Glutamatergic neuron (in vitro differentiated cells): ENCODE results near the gene RAD51B. TPM values are rescaled to one million over a fixed set of nuclear protein-coding genes. Genes with fewer than 3 reads are reported as not detected.

Source experiments
- DNase-seq: peaks from one replicate; pipeline ENCODE4 v3.0.0; 2022
- H3K27ac Mint-ChIP-seq: one replicate; pipeline ENCODE4 v1.8.0; 2020; ENCODE audit warnings: mild to moderate bottlenecking, mixed read lengths, inconsistent platforms; ENCODE audit not compliant: unreplicated experiment
- H3K27me3 Mint-ChIP-seq: one replicate; pipeline ENCODE4 v1.8.0; 2020; ENCODE audit warnings: mild to moderate bottlenecking, moderate library complexity, mixed read lengths, inconsistent platforms; ENCODE audit not compliant: unreplicated experiment
- H3K36me3 Mint-ChIP-seq: one replicate; pipeline ENCODE4 v1.8.0; 2020; ENCODE audit warnings: mild to moderate bottlenecking, mixed read lengths, inconsistent platforms; ENCODE audit not compliant: unreplicated experiment
- H3K4me1 Mint-ChIP-seq: one replicate; pipeline ENCODE4 v1.8.0; 2020; ENCODE audit warnings: mild to moderate bottlenecking, low read depth, mixed read lengths, inconsistent platforms; ENCODE audit not compliant: unreplicated experiment
- H3K4me3 Mint-ChIP-seq: one replicate; pipeline ENCODE4 v1.8.0; 2020; ENCODE audit warnings: mild to moderate bottlenecking, mixed read lengths, inconsistent platforms; ENCODE audit not compliant: unreplicated experiment
- H3K9me3 Mint-ChIP-seq: one replicate; pipeline ENCODE4 v1.8.0; 2020; ENCODE audit warnings: mild to moderate bottlenecking, moderate library complexity, mixed read lengths, inconsistent platforms; ENCODE audit not compliant: unreplicated experiment
- CTCF ChIP-seq: fragments of 200-600 bp; sonication (generic); IDR thresholded peaks from one replicate; pipeline ENCODE4 v1.5.0; 2021; ENCODE audit not compliant: partially characterized antibody, unreplicated experiment
- total RNA-seq: library from RNA; stranded (reverse); fragmentation: NEBNext Ultra II Directional; extraction: Animal tissue kit (Norgen Biotek cat#: 25700); gene quantifications from one replicate; pipeline ENCODE4 v1.2.1, GENCODE V29; 2021; ENCODE audit not compliant: unreplicated experiment

Gene RAD51B
- total RNA-seq, 1 donor from 2014 or later: 9.7 TPM

GRCh38 chr14:68668531-68668930 is 849.0 kb downstream of the RAD51B start:
- Mint-ChIP-seq H3K27ac (no peak overlapping the region), H3K27me3 (no peaks in the 10 kb centered on the region), H3K4me1 (peaks cover 2% of the 10 kb centered on the region), H3K4me3 (no peak overlapping the region), H3K9me3 (peaks cover 1% of the 10 kb centered on the region), H3K36me3 (no peaks in the 10 kb centered on the region)
- no peak for DNase-seq
- no peak for TF ChIP-seq CTCF

GRCh38 chr14:68669111-68669511 is 849.5 kb downstream of the RAD51B start:
- H3K36me3 Mint-ChIP-seq: no peaks in the 10 kb centered on the region
- no peak overlapping the region for H3K27ac Mint-ChIP-seq
- H3K4me1 Mint-ChIP-seq: peaks cover 2% of the 10 kb centered on the region
- H3K9me3 Mint-ChIP-seq: peaks cover 1% of the 10 kb centered on the region
- no peak overlapping the region for H3K4me3 Mint-ChIP-seq
- DNase-seq: no peak
- H3K27me3 Mint-ChIP-seq: no peaks in the 10 kb centered on the region
- TF ChIP-seq CTCF: no peak

GRCh38 chr14:68669603-68670358 is 850.2 kb downstream of the RAD51B start:
- Mint-ChIP-seq H3K27me3 (no peaks in the 10 kb centered on the region), H3K4me1 (peaks cover 2% of the 10 kb centered on the region), H3K9me3 (peaks cover 1% of the 10 kb centered on the region), H3K27ac (no peak overlapping the region), H3K36me3 (no peaks in the 10 kb centered on the region), H3K4me3 (no peak overlapping the region)
- DNase-seq: no peak
- TF ChIP-seq CTCF: no peak

GRCh38 chr14:68670359-68670715 is 850.8 kb downstream of the RAD51B start:
- H3K4me1 Mint-ChIP-seq: peaks cover 2% of the 10 kb centered on the region
- DNase-seq: no peak
- peaks cover 1% of the 10 kb centered on the region for H3K9me3 Mint-ChIP-seq
- H3K27ac Mint-ChIP-seq: no peak overlapping the region
- TF ChIP-seq CTCF: no peak
- no peaks in the 10 kb centered on the region for H3K36me3 Mint-ChIP-seq
- no peaks in the 10 kb centered on the region for H3K27me3 Mint-ChIP-seq
- H3K4me3 Mint-ChIP-seq: no peak overlapping the region

GRCh38 chr14:68671909-68672308 is 852.3 kb downstream of the RAD51B start:
- no peak overlapping the region for H3K4me3 Mint-ChIP-seq
- no peak for TF ChIP-seq CTCF
- no peaks in the 10 kb centered on the region for H3K27me3 Mint-ChIP-seq
- peaks cover 4% of the 10 kb centered on the region for H3K9me3 Mint-ChIP-seq
- H3K27ac Mint-ChIP-seq: no peak overlapping the region
- H3K36me3 Mint-ChIP-seq: no peaks in the 10 kb centered on the region
- no peak for DNase-seq
- peaks cover 2% of the 10 kb centered on the region for H3K4me1 Mint-ChIP-seq
